Psoas muscle (tissue), 8 donors: Measurements from ENCODE around the gene METTL4. TPM values are rescaled to one million over a fixed set of nuclear protein-coding genes. Genes with fewer than 3 reads are reported as not detected.

Experiments used
- ATAC-seq, 4 donors: fragments of 200-7000 bp; cut with Tn5 transposase; one replicate each; pipeline ENCODE4 v1.9.1; 2020; ENCODE audit warnings: moderate library complexity in 3 of 4, mild to moderate bottlenecking in 2 of 4
- DNase-seq, 2 donors: peaks; one replicate each; pipeline ENCODE4 v3.0.0-alpha.2; 2020
- H3K27ac ChIP-seq: fragments of 200-600 bp; one replicate; pipeline ENCODE4 v1.8.0; 2022
- H3K27me3 ChIP-seq, 3 donors: fragments of 200-600 bp in 1 of 3; one replicate each; pipeline versions ENCODE4 v1.6.1 to v1.8.0; 2013 to 2022; ENCODE audit warnings: low read length in 2 of 3, mild to moderate bottlenecking in 2 of 3, moderate library complexity in 1 of 3; ENCODE audit not compliant: insufficient read depth in 3 of 3
- H3K36me3 ChIP-seq, 2 donors: fragments of 200-600 bp in 1 of 2; one replicate each; pipeline versions ENCODE4 v1.6.1 to v1.8.0; 2013 to 2022; ENCODE audit warnings: low read depth in 1 of 2, mild to moderate bottlenecking in 1 of 2, moderate library complexity in 1 of 2; ENCODE audit not compliant: insufficient read depth in 1 of 2
- H3K4me1 ChIP-seq: fragments of 200-600 bp; one replicate; pipeline ENCODE4 v1.8.0; 2022
- H3K4me3 ChIP-seq: fragments of 200-600 bp; one replicate; pipeline ENCODE4 v1.8.0; 2022; ENCODE audit warnings: mild to moderate bottlenecking
- H3K9me3 ChIP-seq: fragments of 200-600 bp; one replicate; pipeline ENCODE4 v1.8.0; 2022
- WGBS, 3 donors: extraction: QIAGEN DNeasy Blood & Tissue Kit; methylation state at CpG; one replicate each; pipeline versions ENCODE4 v1.1.6 to v1.1.7; 2013; 5-methylcytosine and 5-hydroxymethylcytosine counted together
- intact Hi-C, 2 donors: fragments of 100-400 bp; cut with DNase I; formaldehyde crosslinking; loops; one replicate each; pipeline versions ENCODE4 v1.11.0 to v1.14.2; 2022
- polyA plus RNA-seq, 3 donors: library from polyadenylated mRNA; stranded (reverse); fragments of 200-250 nt; gene quantifications; one replicate each; pipeline ENCODE4 v1.2.3, GENCODE V29; 2013
- total RNA-seq, 4 donors: library from RNA; stranded (reverse); fragmentation: NEBNext Ultra II Directional in 2 of 4; extraction: Animal tissue kit (Norgen Biotek cat#: 25700) in 2 of 4; gene quantifications; one replicate each; pipeline versions ENCODE4 v1.2.1 to v1.2.4, GENCODE V29; 2021 to 2023
- TF ChIP-seq, protein P1 (sequence below): fragments of 200-600 bp; IDR thresholded peaks from one replicate; pipeline ENCODE4 v1.8.0; 2022; ENCODE audit warnings: antibody characterized with exemption
- donor health status: healthy with polysubstance abuse.
- donor health status: DM: no; HTN: no; CAD: no; lungs with moderate emphysema.
- donor health status: Bipolar disorder and iron deficiency.
- donor health status: healthy.
- donor health status: DM: yes; HTN: yes; CAD: no.
- donor health status: DM: no; HTN: no; CAD: no.
- donor health status: DM: no; HTN: no; CAD: no.
- donor health status: DM: yes; HTN: yes; CAD: no.

The METTL4 gene
- total and polyA plus RNA-seq, 7 donors: 2.7 to 5.0 (median 3.9) TPM

DNA sequence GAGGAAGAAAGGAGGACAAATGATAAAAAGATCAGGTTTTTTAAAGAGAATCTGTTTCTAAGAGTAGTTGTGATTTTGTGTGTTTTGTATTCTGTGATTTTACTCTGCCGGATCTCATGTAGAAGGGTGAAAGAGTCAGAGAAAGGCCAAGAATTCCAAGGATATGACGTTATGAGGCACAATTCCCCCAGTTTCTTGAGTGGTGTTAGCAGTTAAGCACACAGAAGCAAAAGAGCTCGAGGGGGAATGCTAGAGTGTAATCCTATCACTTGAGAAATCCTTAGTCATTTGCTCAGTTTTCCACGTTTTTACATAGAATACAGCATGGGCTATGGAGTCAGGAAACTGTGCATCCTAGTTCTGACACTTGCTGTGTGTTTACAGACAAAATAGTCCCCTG, 34.8 kb downstream of the METTL4 start:
- ATAC-seq (no peak), DNase-seq (no peak)
- no peak overlapping the region for H3K4me3 ChIP-seq
- H3K27me3 ChIP-seq: no peaks in the 10 kb centered on the region
- WGBS, 3 donors: 49 to 58% (median 54%) methylated on average over 4 of the region's 4 CpGs
- H3K9me3 ChIP-seq: no peaks in the 10 kb centered on the region
- no peak overlapping the region for H3K27ac ChIP-seq
- peaks cover 10% of the 10 kb centered on the region for H3K4me1 ChIP-seq
- intact Hi-C loops: no loop called here
- H3K36me3 ChIP-seq: peaks cover 0 to 21% of the 10 kb centered on the region in 2 donors
- TF ChIP-seq, protein P1, sequence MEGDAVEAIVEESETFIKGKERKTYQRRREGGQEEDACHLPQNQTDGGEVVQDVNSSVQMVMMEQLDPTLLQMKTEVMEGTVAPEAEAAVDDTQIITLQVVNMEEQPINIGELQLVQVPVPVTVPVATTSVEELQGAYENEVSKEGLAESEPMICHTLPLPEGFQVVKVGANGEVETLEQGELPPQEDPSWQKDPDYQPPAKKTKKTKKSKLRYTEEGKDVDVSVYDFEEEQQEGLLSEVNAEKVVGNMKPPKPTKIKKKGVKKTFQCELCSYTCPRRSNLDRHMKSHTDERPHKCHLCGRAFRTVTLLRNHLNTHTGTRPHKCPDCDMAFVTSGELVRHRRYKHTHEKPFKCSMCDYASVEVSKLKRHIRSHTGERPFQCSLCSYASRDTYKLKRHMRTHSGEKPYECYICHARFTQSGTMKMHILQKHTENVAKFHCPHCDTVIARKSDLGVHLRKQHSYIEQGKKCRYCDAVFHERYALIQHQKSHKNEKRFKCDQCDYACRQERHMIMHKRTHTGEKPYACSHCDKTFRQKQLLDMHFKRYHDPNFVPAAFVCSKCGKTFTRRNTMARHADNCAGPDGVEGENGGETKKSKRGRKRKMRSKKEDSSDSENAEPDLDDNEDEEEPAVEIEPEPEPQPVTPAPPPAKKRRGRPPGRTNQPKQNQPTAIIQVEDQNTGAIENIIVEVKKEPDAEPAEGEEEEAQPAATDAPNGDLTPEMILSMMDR: no peak

DNA sequence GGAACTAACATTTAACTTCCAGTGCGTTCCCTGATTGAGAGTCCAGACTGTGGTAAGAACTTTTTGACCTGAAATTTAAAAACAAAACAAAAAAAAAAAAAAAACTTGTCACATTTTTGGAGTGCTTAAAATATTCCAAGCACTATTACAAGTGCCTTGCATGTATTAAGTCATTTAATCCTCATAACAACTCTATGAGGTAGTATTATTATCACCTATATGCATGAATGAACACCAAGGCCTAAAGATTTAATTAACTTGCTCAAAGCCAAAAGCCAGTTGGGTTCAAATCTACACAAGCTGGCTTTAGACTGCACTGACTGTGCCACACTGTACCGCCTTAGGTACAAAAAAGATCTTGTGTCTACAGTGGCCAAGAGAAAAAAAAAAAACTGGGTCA, 35.2 kb downstream of the METTL4 start:
- TF ChIP-seq, protein P1: no peak
- intact Hi-C loops: no loop called here
- Histone ChIP-seq H3K4me1 (peaks cover 10% of the 10 kb centered on the region), H3K27ac (no peak overlapping the region), H3K36me3 (peaks cover 0 to 21% of the 10 kb centered on the region in 2 donors), H3K4me3 (no peak overlapping the region), H3K27me3 (no peaks in the 10 kb centered on the region), H3K9me3 (no peaks in the 10 kb centered on the region)
- ATAC-seq (no peak), DNase-seq (no peak)
- 63 to 93% (median 71%) methylated on average over 2 of the region's 2 CpGs for WGBS, 3 donors

DNA sequence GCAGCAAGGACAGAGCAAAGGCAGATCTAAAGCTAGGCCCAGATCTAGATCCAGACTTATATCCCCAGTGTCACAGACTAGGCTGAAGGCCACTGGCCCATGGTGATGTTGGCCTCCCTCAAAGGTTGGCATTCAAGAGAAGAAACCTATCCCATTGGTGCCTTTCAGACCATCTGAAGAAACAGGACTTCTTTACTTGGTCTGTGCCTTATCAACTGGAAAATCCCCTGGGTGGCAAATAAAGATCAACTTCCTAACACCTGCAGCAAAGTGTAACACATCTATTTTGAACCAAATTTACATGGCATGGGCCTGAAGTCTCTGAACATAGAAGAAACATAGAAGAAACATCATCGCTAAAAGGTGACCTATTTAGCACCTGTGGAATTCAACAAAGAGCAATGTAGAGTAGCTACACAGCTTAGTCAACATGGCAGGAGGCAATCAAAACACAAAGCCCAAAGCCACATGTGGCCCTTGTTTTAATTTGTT, 35.8 kb downstream of the METTL4 start:
- Histone ChIP-seq H3K9me3 (no peaks in the 10 kb centered on the region), H3K4me3 (no peak overlapping the region), H3K4me1 (peaks cover 10% of the 10 kb centered on the region), H3K27me3 (no peaks in the 10 kb centered on the region), H3K36me3 (peaks cover 0 to 19% of the 10 kb centered on the region in 2 donors), H3K27ac (no peak overlapping the region)
- ATAC-seq: no peak
- WGBS, 3 donors: 91 to 97% (median 97%) methylated on average over 1 of the region's 1 CpG
- intact Hi-C loops: no loop called here
- DNase-seq: no peak
- TF ChIP-seq, protein P1: no peak

DNA sequence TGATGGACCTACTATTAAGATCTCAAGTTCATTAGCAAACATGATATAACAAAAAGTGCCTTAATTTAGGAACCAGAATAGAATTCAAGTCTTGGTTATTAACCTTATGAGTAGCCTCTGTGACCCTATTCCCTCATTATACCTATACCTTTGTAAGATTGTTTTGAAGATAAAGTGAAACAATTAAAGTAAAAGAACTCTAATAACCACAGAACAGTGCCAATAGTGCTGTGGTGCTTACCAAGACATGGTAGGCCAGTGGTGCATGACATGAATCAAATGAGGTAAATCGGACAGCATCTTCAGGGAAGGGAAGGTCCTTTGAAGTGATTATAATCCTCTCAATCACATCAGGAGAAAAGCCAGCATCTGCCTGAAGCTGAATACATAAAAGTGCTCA, 36.4 kb downstream of the METTL4 start:
- TF ChIP-seq, protein P1: no peak
- Histone ChIP-seq H3K9me3 (no peaks in the 10 kb centered on the region), H3K4me1 (peaks cover 10% of the 10 kb centered on the region), H3K27me3 (no peaks in the 10 kb centered on the region), H3K36me3 (peaks cover 0 to 14% of the 10 kb centered on the region in 2 donors), H3K4me3 (no peak overlapping the region), H3K27ac (no peak overlapping the region)
- ATAC-seq (no peak), DNase-seq (no peak)
- intact Hi-C loops: no loop called here
- WGBS, 3 donors: 93 to 100% (median 94%) methylated on average over 1 of the region's 1 CpG

DNA sequence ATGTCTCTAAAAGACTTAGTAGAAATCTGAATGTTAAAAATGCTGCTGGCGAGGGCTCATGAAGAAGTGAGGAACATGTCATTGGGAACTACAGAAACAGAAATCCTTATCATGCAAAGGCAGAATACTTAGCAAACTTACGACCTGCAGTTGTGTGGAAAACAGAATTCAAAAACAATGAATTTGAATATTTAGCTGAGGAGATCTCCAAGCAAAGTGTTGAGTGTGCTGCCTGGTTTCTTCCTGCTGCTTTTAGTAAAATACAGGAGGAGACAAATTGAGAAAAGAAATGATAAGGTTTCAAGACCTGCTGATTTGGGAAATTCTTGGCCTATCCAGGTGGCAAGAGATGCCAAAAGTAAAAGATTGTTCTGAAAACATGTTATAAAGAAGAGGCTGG, 38.5 kb downstream of the METTL4 start:
- 93 to 100% (median 97%) methylated on average over 2 of the region's 2 CpGs for WGBS, 3 donors
- Histone ChIP-seq H3K27ac (no peak overlapping the region), H3K4me1 (no peaks in the 10 kb centered on the region), H3K9me3 (no peaks in the 10 kb centered on the region), H3K27me3 (no peaks in the 10 kb centered on the region), H3K4me3 (no peak overlapping the region), H3K36me3 (peaks cover 0 to 14% of the 10 kb centered on the region in 2 donors)
- DNase-seq (no peak), ATAC-seq (no peak)
- intact Hi-C loops: no loop called here
- TF ChIP-seq, protein P1: no peak
